CD14-positive monocyte (primary cell): ENCODE measurements around the gene STUB1. TPM values are rescaled to one million over a fixed set of nuclear protein-coding genes. Genes with fewer than 3 reads are reported as not detected.

Experiments used
- DNase-seq, 3 donors: peaks; one replicate each; pipeline ENCODE4 v3.0.0-alpha.2; 2011 to 2022
- H2AFZ ChIP-seq: 2 replicates; pipeline ENCODE4 v1.6.0; 2012; ENCODE audit warnings: mild to moderate bottlenecking, low read depth, low read length, inconsistent platforms; ENCODE audit not compliant: insufficient read depth, poor library complexity, severe bottlenecking
- H3K27ac ChIP-seq, 2 donors: 1 replicate in 1 of 2; 2 replicates in 1 of 2; pipeline ENCODE4 v1.5.1; 2012 to 2013; ENCODE audit warnings: low read length in 2 of 2, control low read depth in 1 of 2, inconsistent platforms in 1 of 2, low read depth in 1 of 2, mild to moderate bottlenecking in 1 of 2
- H3K27me3 ChIP-seq, 2 donors: one replicate each; pipeline versions ENCODE4 v1.6.0 to v1.6.1; 2011 to 2013; ENCODE audit warnings: low read length in 2 of 2; ENCODE audit not compliant: control insufficient read depth in 2 of 2, insufficient read depth in 2 of 2
- H3K36me3 ChIP-seq, 2 donors: replicated peaks in 1 of 2; 1 replicate in 1 of 2; 2 replicates in 1 of 2; pipeline versions ENCODE4 v1.5.1 to v1.6.1; 2012 to 2013; ENCODE audit warnings: low read length in 2 of 2, control low read depth in 1 of 2, inconsistent platforms in 1 of 2, mild to moderate bottlenecking in 1 of 2; ENCODE audit not compliant: insufficient read depth in 2 of 2, control insufficient read depth in 1 of 2
- H3K4me1 ChIP-seq, 2 donors: 1 replicate in 1 of 2; 2 replicates in 1 of 2; pipeline versions ENCODE4 v1.5.1 to v1.6.1; 2012 to 2013; ENCODE audit warnings: low read length in 2 of 2, control low read depth in 1 of 2, inconsistent platforms in 1 of 2, mild to moderate bottlenecking in 1 of 2, moderate library complexity in 1 of 2; ENCODE audit not compliant: insufficient read depth in 2 of 2, control insufficient read depth in 1 of 2
- H3K4me2 ChIP-seq: replicated peaks from 2 replicates; pipeline ENCODE3; 2012; ENCODE audit warnings: low read length, moderate library complexity, mild to moderate bottlenecking; ENCODE audit not compliant: poor library complexity, severe bottlenecking; ENCODE audit errors: extremely low read depth
- H3K4me3 ChIP-seq, 3 experiments: fragments of 200-600 bp in 1 of 3; sonication (generic) in 1 of 3; replicated peaks in 1 of 3; 1 replicate in 2 of 3; 2 replicates in 1 of 3; pipeline ENCODE4 v1.5.1; 2011 to 2013; ENCODE audit warnings: low read length in 3 of 3, mild to moderate bottlenecking in 3 of 3, control low read depth in 2 of 3, low read depth in 2 of 3, inconsistent platforms in 1 of 3, moderate library complexity in 1 of 3
- H3K79me2 ChIP-seq: 2 replicates; pipeline ENCODE4 v1.6.0; 2012; ENCODE audit warnings: mild to moderate bottlenecking, control low read depth, inconsistent platforms, low read length, moderate library complexity; ENCODE audit not compliant: insufficient read depth
- H3K9ac ChIP-seq: 2 replicates; pipeline ENCODE4 v1.6.0; 2017; ENCODE audit warnings: low read length, mild to moderate bottlenecking; ENCODE audit not compliant: insufficient read depth, poor library complexity, severe bottlenecking
- H3K9me3 ChIP-seq, 2 donors: replicated peaks in 1 of 2; 1 replicate in 1 of 2; 2 replicates in 1 of 2; pipeline versions ENCODE4 v1.5.1 to v1.6.1; 2012 to 2013; ENCODE audit warnings: low read length in 2 of 2, control low read depth in 1 of 2; ENCODE audit not compliant: control insufficient read depth in 1 of 2, insufficient read depth in 1 of 2
- H4K20me1 ChIP-seq: 2 replicates; pipeline ENCODE4 v1.6.0; 2012; ENCODE audit warnings: mild to moderate bottlenecking, low read length, control low read depth, moderate library complexity; ENCODE audit not compliant: insufficient read depth
- H3K27ac Mint-ChIP-seq, 7 donors: one replicate each; pipeline ENCODE4 v1.8.0; 2020; ENCODE audit warnings: mild to moderate bottlenecking in 7 of 7, mixed read lengths in 7 of 7, moderate library complexity in 6 of 7, inconsistent platforms in 2 of 7
- H3K27me3 Mint-ChIP-seq, 3 donors: one replicate each; pipeline ENCODE4 v1.8.0; 2021 to 2022; ENCODE audit warnings: low read depth in 3 of 3, mild to moderate bottlenecking in 3 of 3, mixed read lengths in 3 of 3, moderate library complexity in 3 of 3, inconsistent platforms in 1 of 3
- H3K36me3 Mint-ChIP-seq, 2 donors: one replicate each; pipeline ENCODE4 v1.8.0; 2020; ENCODE audit warnings: mixed read lengths in 2 of 2, inconsistent platforms in 1 of 2, mild to moderate bottlenecking in 1 of 2
- H3K4me1 Mint-ChIP-seq: one replicate; pipeline ENCODE4 v1.8.0; 2020; ENCODE audit warnings: mild to moderate bottlenecking, mixed read lengths
- H3K4me3 Mint-ChIP-seq, 2 donors: one replicate each; pipeline ENCODE4 v1.8.0; 2020; ENCODE audit warnings: mild to moderate bottlenecking in 2 of 2, mixed read lengths in 2 of 2, moderate library complexity in 1 of 2
- H3K9me3 Mint-ChIP-seq, 7 donors: one replicate each; pipeline ENCODE4 v1.8.0; 2020 to 2022; ENCODE audit warnings: mixed read lengths in 7 of 7, mild to moderate bottlenecking in 6 of 7, moderate library complexity in 6 of 7, inconsistent platforms in 2 of 7
- WGBS: methylation state at CpG from one replicate; pipeline ENCODE4 v1.1.5; 2013; ENCODE audit warnings: missing lambda C conversion rate; ENCODE audit not compliant: insufficient coverage; 5-methylcytosine and 5-hydroxymethylcytosine counted together
- intact Hi-C, 2 donors: fragments of 100-400 bp; cut with micrococcal nuclease; formaldehyde crosslinking; loops; one replicate each; pipeline versions ENCODE4 v1.15.0 to v1.15.1; 2023
- polyA plus RNA-seq, 3 donors: library from polyadenylated mRNA; depleted of rRNA in 1 of 3; unstranded in 2 of 3; stranded (reverse) in 1 of 3; fragments of 300-500 nt in 2 of 3; fragments of >200 nt in 1 of 3; fragmentation: Illumina TruSeq in 2 of 3; gene quantifications; 1 replicate in 2 of 3; 2 replicates in 1 of 3; pipeline ENCODE4 v1.2.3, GENCODE V29; 2012 to 2021
- TF ChIP-seq, protein P1 (sequence below): fragments of 200-600 bp; IDR thresholded peaks from one replicate; pipeline ENCODE4 v1.8.0; 2022; ENCODE audit warnings: antibody characterized with exemption, mild to moderate bottlenecking

Gene STUB1
- polyA plus RNA-seq, 3 donors = 83.3 to 108 (median 106) TPM

DNA sequence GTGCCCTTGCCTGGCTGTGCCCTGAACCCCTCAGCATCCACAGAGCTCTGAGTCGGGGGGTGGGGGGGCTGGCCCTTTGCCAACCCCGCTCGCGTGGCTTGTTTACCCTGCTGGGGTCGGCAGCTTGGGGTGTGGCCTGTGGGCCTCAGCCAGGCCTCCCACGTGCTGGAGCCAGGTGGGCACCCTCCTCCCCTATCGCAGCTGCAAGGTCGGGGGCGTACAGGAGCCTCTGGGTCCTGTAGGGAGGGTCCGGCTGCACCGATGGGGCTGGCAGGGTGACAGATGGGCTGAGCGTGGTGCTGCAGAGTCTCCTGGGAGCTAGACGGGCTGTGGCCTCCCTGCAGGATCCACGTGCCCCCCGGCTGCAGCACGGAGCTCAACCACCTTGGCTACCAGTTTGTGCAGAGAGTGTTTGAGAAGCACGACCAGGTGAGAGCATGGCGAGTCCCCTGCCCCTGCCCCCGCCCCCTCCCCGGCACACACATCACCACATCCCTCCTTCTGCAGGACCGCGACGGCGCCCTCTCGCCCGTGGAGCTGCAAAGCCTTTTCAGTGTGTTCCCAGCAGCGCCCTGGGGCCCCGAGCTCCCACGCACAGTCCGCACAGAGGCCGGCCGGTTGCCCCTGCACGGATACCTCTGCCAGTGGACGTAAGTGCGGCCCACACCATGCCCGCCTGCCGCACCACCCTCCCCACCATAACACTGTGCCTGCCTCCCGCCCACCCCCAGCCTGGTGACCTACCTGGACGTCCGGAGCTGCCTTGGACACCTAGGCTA lies 8.7 kb upstream of the STUB1 start:
- H3K4me2 ChIP-seq = no peak overlapping the region
- peaks cover 48 to 50% of the 10 kb centered on the region in 2 donors for H3K36me3 ChIP-seq
- H3K27me3 Mint-ChIP-seq = peaks cover 15 to 23% (median 17%) of the 10 kb centered on the region in 3 donors
- peaks cover 3 to 18% of the 10 kb centered on the region in 2 donors for H3K27me3 ChIP-seq
- H3K4me1 ChIP-seq = peaks cover 24 to 31% of the 10 kb centered on the region in 2 donors
- no peak overlapping the region for H3K27ac Mint-ChIP-seq
- no peak overlapping the region for H3K4me3 ChIP-seq
- no peak for DNase-seq
- no peaks in the 10 kb centered on the region for H3K9me3 ChIP-seq
- H3K79me2 ChIP-seq = peaks cover 20% of the 10 kb centered on the region
- TF ChIP-seq, protein P1, sequence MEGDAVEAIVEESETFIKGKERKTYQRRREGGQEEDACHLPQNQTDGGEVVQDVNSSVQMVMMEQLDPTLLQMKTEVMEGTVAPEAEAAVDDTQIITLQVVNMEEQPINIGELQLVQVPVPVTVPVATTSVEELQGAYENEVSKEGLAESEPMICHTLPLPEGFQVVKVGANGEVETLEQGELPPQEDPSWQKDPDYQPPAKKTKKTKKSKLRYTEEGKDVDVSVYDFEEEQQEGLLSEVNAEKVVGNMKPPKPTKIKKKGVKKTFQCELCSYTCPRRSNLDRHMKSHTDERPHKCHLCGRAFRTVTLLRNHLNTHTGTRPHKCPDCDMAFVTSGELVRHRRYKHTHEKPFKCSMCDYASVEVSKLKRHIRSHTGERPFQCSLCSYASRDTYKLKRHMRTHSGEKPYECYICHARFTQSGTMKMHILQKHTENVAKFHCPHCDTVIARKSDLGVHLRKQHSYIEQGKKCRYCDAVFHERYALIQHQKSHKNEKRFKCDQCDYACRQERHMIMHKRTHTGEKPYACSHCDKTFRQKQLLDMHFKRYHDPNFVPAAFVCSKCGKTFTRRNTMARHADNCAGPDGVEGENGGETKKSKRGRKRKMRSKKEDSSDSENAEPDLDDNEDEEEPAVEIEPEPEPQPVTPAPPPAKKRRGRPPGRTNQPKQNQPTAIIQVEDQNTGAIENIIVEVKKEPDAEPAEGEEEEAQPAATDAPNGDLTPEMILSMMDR = no peak
- peaks cover 0 to 5% (median 0%) of the 10 kb centered on the region in 7 donors for H3K9me3 Mint-ChIP-seq
- H2AFZ ChIP-seq = no peak overlapping the region
- 94% methylated on average over 27 of the region's 40 CpGs for WGBS
- H4K20me1 ChIP-seq = peaks cover 60% of the 10 kb centered on the region
- intact Hi-C loops = no loop called here
- H3K9ac ChIP-seq = no peak overlapping the region
- no peak overlapping the region for H3K4me3 Mint-ChIP-seq
- peaks cover 30 to 47% of the 10 kb centered on the region in 2 donors for H3K36me3 Mint-ChIP-seq
- H3K4me1 Mint-ChIP-seq = peaks cover 17% of the 10 kb centered on the region
- H3K27ac ChIP-seq = no peak overlapping the region

DNA sequence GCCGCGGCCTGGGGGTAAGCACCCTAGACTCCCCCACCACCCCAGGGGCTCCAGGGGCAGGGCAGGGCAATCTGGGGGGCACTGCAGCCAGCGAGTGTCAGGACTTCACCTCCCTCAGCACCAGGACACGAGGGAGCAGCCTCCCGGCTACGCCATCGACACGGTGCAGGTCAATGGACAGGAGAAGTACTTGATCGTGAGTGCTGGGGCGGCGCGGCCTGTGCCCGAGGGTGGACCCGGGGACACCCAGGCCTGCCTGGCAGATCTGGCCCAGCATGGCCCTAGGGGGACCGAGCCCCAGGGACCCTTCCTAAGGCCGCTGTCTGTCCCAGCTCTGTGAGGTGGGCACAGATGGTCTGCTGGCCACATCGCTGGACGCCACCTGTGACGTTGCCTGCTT lies 7.8 kb upstream of the STUB1 start:
- Mint-ChIP-seq H3K27ac (no peak overlapping the region), H3K4me1 (peaks cover 17% of the 10 kb centered on the region), H3K36me3 (peaks cover 30 to 47% of the 10 kb centered on the region in 2 donors), H3K27me3 (peaks cover 20 to 31% (median 23%) of the 10 kb centered on the region in 3 donors), H3K9me3 (peaks cover 0 to 5% (median 0%) of the 10 kb centered on the region in 7 donors), H3K4me3 (no peak overlapping the region)
- H3K4me1 ChIP-seq = peaks cover 22 to 29% of the 10 kb centered on the region in 2 donors
- no peak overlapping the region for H3K9ac ChIP-seq
- peaks cover 3 to 27% of the 10 kb centered on the region in 2 donors for H3K27me3 ChIP-seq
- H4K20me1 ChIP-seq = peaks cover 60% of the 10 kb centered on the region
- DNase-seq = no peak
- H3K4me2 ChIP-seq = no peak overlapping the region
- over 99% methylated on average over 15 of the region's 19 CpGs for WGBS
- no peak overlapping the region for H2AFZ ChIP-seq
- intact Hi-C loops = no loop called here
- H3K9me3 ChIP-seq = no peaks in the 10 kb centered on the region
- TF ChIP-seq, protein P1 = no peak
- H3K79me2 ChIP-seq = peaks cover 20% of the 10 kb centered on the region
- H3K4me3 ChIP-seq = no peak overlapping the region
- no peak overlapping the region for H3K27ac ChIP-seq
- H3K36me3 ChIP-seq = peaks cover 48 to 50% of the 10 kb centered on the region in 2 donors
